Stomach smooth muscle (tissue), 2 donors: ENCODE results near the gene TNFAIP8.

ENCODE experiments used
- H3K27ac ChIP-seq: one replicate; pipeline ENCODE4 v1.7.0; 2013; ENCODE audit warnings: mild to moderate bottlenecking, low read length, inconsistent platforms
- H3K27me3 ChIP-seq, 2 donors: one replicate each; pipeline ENCODE4 v1.7.0; 2013; ENCODE audit warnings: low read length in 2 of 2; ENCODE audit not compliant: insufficient read depth in 2 of 2, control insufficient read depth in 1 of 2
- H3K36me3 ChIP-seq, 2 donors: one replicate each; pipeline ENCODE4 v1.7.0; 2013; ENCODE audit warnings: low read length in 2 of 2; ENCODE audit not compliant: control insufficient read depth in 2 of 2, insufficient read depth in 2 of 2
- H3K4me1 ChIP-seq: one replicate; pipeline ENCODE4 v1.7.0; 2013; ENCODE audit warnings: low read length; ENCODE audit not compliant: control insufficient read depth, insufficient read depth
- H3K4me3 ChIP-seq, 2 donors: one replicate each; pipeline ENCODE4 v1.7.0; 2013; ENCODE audit warnings: low read length in 2 of 2
- H3K9ac ChIP-seq, 2 donors: one replicate each; pipeline ENCODE4 v1.7.0; 2013; ENCODE audit warnings: low read length in 2 of 2, mild to moderate bottlenecking in 1 of 2
- H3K9me3 ChIP-seq, 2 donors: one replicate each; pipeline ENCODE4 v1.7.0; 2013; ENCODE audit warnings: low read length in 2 of 2; ENCODE audit not compliant: control insufficient read depth in 2 of 2
- donor health status: healthy.
- donor health status: Pancreatic carcinoma.

TNFAIP8 gene

DNA sequence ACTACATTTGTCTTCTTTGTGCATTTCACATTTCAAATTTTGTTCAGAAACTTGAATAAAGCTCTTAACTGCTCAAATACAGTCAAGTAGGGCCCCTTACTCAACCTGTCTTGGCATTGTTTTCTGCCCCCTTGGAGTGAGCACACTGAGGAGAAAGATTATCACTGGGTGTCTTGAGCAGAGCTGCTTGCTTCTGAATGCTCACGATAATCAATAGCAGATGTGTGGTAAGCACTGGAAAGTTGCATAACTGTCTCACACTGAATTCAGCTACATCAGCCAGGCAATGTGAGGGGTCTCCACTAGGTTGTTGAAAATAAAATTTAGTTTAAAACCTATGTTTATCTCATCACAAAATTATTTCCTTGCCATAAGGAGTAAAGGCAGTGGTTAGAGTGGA is 7.8 kb upstream of the TNFAIP8 start:
- Histone ChIP-seq H3K4me1 (peaks cover under 1% of the 10 kb centered on the region), H3K9me3 (no peaks in the 10 kb centered on the region)

DNA sequence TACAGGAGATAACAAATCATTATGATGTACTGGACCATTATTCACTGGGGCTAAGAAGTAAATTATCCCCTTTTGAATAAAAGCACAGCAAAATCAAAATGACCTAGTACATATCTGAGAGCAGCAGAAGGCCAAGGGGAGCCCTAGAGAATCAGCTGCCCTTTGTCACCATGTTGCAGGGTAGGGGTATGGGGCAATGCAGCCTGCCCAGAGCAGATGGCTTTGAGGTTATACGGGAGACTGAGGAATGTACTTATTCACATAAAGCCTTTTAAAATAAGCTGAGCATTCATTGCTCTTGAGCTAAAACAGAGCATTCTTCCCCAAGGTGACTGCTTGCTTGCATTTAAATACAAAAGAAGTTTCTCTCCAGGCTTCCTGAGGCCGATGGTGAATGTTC is 2.6 kb upstream of the TNFAIP8 start:
- Histone ChIP-seq H3K4me3 (peak overlapping the region; percentile 16 to 34), H3K27ac (peak overlapping the region; percentile 26), H3K4me1 (peaks cover 14% of the 10 kb centered on the region), H3K27me3 (no peaks in the 10 kb centered on the region), H3K9ac (no peak overlapping the region), H3K9me3 (no peaks in the 10 kb centered on the region), H3K36me3 (no peaks in the 10 kb centered on the region)

More for the DNA sequence above, 7.8 kb upstream of the TNFAIP8 start:
- no peak overlapping the region for H3K27ac ChIP-seq
- no peak overlapping the region for H3K9ac ChIP-seq
- no peaks in the 10 kb centered on the region for H3K36me3 ChIP-seq
- no peak overlapping the region for H3K4me3 ChIP-seq
- H3K27me3 ChIP-seq: no peaks in the 10 kb centered on the region

DNA sequence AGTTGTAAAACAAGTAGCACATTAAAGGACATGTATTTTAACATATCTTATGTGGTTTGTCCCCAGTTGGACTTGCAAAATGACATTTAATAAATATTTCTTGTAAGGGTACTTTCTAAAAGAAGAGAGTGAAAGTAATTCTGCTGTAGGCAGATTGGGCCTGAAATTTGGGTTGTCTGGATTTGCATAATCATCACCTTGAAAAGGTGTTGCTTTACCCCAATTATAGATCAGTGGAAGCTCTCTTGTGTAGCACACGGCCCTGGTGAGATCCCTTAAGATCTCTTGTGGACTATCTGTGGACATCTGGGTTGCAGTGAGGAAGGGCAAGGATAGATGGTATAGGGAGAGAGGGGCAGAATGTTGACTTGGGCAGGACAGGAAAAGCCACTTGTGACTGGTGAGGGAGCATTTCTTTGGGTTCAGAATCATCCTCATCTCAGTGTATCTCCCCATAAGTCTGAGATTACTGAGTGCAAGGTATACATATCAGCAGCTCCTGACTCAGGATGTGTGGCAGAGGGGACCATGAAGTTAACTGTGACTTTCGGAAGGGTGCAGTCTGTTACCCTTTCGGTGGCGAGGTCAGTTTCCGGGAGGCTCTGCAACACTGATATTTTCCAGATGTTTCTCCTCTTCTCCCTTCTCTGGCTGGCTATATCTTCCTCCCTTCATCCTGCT is 2.0 kb upstream of the TNFAIP8 start:
- H3K4me1 ChIP-seq: peaks cover 14% of the 10 kb centered on the region
- peak overlapping the region; percentile 34 to 44 for H3K4me3 ChIP-seq
- H3K27ac ChIP-seq: peak overlapping the region; percentile 26
- no peaks in the 10 kb centered on the region for H3K36me3 ChIP-seq
- H3K9me3 ChIP-seq: no peaks in the 10 kb centered on the region
- peak overlapping the region in 1 of 2 donors; percentile 22 for H3K9ac ChIP-seq
- no peaks in the 10 kb centered on the region for H3K27me3 ChIP-seq

DNA sequence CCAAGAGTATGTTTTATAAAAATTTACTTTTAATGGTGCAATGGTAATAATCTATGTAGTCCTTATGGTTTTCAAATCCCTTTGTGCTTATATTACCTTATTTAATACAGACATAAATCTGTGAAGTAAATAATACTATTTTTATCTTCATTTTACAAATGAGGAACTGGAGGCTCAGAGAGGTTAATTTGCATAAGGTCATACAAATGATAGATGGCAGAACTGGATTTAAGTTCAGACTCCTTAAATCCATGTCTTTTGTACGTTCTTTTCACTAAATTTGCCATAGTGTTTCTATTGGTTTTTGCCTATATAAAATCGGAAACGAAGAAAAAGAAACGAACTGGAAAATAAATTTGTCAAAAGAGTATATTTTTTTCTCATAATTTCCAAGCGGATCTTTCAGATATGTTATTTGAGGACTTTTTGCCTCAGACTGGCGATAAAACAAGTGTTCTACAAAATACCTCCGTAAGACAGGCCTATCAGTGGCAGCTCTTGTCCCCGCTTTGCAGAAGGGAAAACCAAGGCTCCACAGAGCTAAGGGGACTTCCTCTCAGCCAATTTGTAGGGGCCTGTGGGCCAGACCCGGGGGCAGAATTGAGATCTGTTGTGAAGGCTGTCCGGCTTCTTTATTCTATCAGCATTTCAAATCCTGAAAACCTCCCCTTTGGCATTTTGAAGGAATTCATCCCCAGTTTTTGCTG is 1.1 kb upstream of the TNFAIP8 start:
- peaks cover 16% of the 10 kb centered on the region for H3K4me1 ChIP-seq
- H3K27me3 ChIP-seq: no peaks in the 10 kb centered on the region
- no peaks in the 10 kb centered on the region for H3K9me3 ChIP-seq
- H3K9ac ChIP-seq: peak overlapping the region in 1 of 2 donors; percentile 60
- peak overlapping the region; percentile 89 to 91 for H3K4me3 ChIP-seq
- H3K27ac ChIP-seq: peak overlapping the region; percentile 71
- H3K36me3 ChIP-seq: no peaks in the 10 kb centered on the region

DNA sequence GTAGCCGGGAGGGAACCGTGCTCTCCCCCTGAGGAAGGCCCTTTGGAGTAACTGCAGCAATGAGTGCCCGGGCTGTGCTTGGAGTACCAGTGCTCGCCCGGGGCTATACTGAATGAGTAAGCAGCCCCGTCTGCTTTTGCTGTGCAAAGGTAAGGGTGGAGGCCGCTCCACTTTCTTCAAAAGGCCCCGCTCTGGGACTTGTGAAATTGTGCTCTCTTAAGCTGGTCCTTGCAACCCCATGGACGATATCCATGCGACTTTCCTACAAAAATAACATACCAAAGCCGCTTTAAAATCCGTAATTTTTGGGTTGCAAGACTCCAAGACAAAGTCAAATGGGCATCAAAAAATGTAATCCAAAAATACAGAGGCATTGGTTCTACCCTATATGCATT is 578 bp upstream of the TNFAIP8 start:
- peaks cover 16% of the 10 kb centered on the region for H3K4me1 ChIP-seq
- H3K27ac ChIP-seq: peak overlapping the region; percentile 71
- peak overlapping the region in 1 of 2 donors; percentile 60 for H3K9ac ChIP-seq
- no peaks in the 10 kb centered on the region for H3K9me3 ChIP-seq
- no peaks in the 10 kb centered on the region for H3K36me3 ChIP-seq
- peak overlapping the region; percentile 89 to 91 for H3K4me3 ChIP-seq
- H3K27me3 ChIP-seq: no peaks in the 10 kb centered on the region

DNA sequence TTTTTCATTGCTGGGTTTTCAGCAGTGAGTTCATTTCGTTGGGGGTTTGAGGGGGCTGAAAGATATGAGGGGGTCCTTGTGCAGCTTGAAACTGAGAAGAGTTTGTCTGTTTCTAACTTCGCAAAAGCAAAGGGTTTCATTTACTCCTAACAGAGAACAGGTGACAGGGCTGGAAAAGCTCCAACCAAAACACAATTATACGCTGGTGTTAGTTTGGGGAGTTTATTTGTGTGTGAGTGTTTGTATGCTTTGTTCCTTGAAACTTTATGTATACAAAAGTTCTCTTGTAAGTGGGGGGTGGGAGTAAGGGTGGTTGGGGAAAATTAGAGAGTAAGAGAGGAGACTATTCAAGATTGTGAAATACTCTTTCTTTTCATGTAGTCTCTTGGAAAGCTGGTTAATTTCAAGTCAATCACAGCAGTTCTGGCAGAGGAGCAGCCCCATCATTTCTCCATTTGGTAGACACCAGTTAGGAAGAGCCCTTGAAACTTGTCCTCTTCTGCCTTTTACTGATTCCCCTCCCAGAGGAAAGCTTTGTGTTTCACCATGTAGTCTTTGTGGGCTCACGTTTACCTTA is 881 bp downstream of the TNFAIP8 start:
- Histone ChIP-seq H3K4me3 (peak overlapping the region; percentile 89 to 91), H3K36me3 (no peaks in the 10 kb centered on the region), H3K9me3 (no peaks in the 10 kb centered on the region), H3K9ac (peak overlapping the region; percentile 60 to 82), H3K27ac (peak overlapping the region; percentile 71), H3K27me3 (no peaks in the 10 kb centered on the region), H3K4me1 (peaks cover 25% of the 10 kb centered on the region)

GRCh38 chr5:119357270-119357669 is 1.5 kb downstream of the TNFAIP8 start:
- H3K4me3 ChIP-seq: peak overlapping the region; percentile 89 to 91
- H3K4me1 ChIP-seq: peaks cover 26% of the 10 kb centered on the region
- peak overlapping the region; percentile 60 to 82 for H3K9ac ChIP-seq
- no peaks in the 10 kb centered on the region for H3K36me3 ChIP-seq
- no peaks in the 10 kb centered on the region for H3K9me3 ChIP-seq
- no peaks in the 10 kb centered on the region for H3K27me3 ChIP-seq
- H3K27ac ChIP-seq: peak overlapping the region; percentile 71

GRCh38 chr5:119357808-119358529 is 2.1 kb downstream of the TNFAIP8 start:
- H3K36me3 ChIP-seq: no peaks in the 10 kb centered on the region
- H3K27me3 ChIP-seq: no peaks in the 10 kb centered on the region
- H3K4me1 ChIP-seq: peaks cover 26% of the 10 kb centered on the region
- H3K4me3 ChIP-seq: peak overlapping the region; percentile 89 to 91
- no peak overlapping the region for H3K27ac ChIP-seq
- H3K9ac ChIP-seq: peak overlapping the region in 1 of 2 donors; percentile 60
- H3K9me3 ChIP-seq: no peaks in the 10 kb centered on the region

DNA sequence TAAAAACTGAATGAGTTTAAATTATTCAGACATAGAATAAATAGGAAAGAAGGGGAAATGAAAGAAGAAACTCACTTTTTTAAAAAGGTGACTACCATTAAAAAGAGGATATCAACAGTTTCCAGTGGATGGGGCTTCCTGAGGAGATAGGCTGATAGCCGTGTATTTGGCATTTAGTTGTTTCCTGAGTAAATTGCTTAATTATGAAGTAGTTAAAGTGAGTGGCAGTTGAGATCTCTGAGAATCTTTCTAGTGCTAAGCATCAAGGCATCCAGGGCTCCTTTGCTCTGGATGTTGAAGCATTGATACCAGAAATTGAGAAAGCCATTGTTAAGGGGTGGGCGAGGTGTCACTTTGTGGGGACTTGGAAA is 2.7 kb downstream of the TNFAIP8 start:
- H3K27me3 ChIP-seq: no peaks in the 10 kb centered on the region

GRCh38 chr5:119358901-119359603 is 3.2 kb downstream of the TNFAIP8 start:
- Histone ChIP-seq H3K9ac (no peak overlapping the region), H3K9me3 (no peaks in the 10 kb centered on the region), H3K27me3 (no peaks in the 10 kb centered on the region), H3K4me1 (peaks cover 25% of the 10 kb centered on the region), H3K4me3 (peak overlapping the region in 1 of 2 donors; percentile 15), H3K27ac (peak overlapping the region; percentile 46), H3K36me3 (no peaks in the 10 kb centered on the region)

More for the DNA sequence above, 2.7 kb downstream of the TNFAIP8 start:
- no peak overlapping the region for H3K9ac ChIP-seq
- peak overlapping the region; percentile 46 for H3K27ac ChIP-seq
- H3K9me3 ChIP-seq: no peaks in the 10 kb centered on the region
- no peaks in the 10 kb centered on the region for H3K36me3 ChIP-seq
- H3K4me1 ChIP-seq: peaks cover 28% of the 10 kb centered on the region
- H3K4me3 ChIP-seq: peak overlapping the region in 1 of 2 donors; percentile 91
